NK-92 (cell line): ENCODE measurements around the gene DYSF.
"Not testable (repeated sequence)": the region's sequence is repeated elsewhere in the genome, so short reads cannot be mapped to it uniquely, and the experiment has no call there.

ENCODE experiments used
- DNase-seq: peaks from one replicate; lab custom pipeline; 2025; ENCODE audit not compliant: unreplicated experiment; lab: John Stamatoyannopoulos, UW

Gene DYSF

DNA sequence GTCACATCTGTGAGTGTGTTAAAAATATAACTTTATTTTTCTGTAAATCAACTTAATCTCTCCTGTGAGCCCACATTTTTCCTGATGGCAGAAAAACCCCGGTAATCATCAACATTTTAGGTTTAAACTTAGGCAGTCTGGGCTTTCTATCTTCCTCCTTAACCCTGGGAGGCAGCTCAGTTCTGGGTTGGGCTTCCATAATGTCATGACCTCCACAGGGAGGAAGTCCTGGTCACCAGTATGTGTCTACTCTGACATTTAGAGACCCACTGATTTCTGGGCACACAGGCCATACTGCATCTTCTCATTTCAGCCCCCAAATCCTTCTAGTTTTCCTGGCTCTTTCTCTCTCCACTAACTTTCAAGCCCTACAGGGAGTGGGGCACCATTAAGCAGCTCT, 181.2 kb downstream of the DYSF start:
- no peak for DNase-seq

GRCh38 chr2:71635798-71636197, 182.4 kb downstream of the DYSF start:
- DNase-seq, result no peak

DNA sequence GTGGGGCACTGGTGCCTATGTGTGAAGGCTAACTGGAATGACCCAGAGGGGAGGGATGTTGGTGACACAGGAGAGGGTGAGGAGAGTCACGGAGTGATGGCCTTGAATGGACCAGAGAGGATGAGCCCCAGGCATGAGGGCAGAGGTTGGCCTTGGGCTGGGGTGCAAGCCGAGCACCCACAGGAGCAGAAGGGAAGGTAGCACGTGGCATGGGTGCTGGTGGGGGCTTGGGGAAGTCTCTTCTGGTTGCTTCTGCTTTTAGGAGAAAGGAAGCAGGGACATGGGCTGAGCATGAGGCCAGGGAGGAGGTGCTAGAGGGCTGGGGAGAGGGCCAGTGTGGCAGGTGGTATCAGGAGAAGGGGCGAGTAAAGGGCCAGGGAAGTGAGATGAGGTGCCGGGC, 183.8 kb downstream of the DYSF start:
- no peak for DNase-seq

DNA sequence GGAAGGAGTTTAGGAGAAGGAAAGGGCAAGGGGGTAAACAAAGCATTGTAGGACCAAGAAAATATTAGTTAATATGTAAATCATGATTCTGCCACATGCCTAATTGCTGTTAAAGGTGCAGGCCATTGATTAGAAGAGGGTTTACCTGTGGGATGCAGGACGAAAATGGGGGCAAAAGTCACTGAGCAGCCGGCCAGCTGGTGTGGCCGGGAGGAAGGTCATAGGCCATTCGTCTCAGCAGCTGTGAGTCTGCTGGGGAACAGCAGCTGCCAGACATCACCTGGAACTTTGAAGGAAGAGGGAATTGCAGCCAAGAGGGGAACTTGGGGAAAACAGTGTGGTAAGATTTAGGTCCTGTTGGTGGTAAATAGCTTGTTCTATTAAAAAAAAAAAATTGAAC, 184.4 kb downstream of the DYSF start:
- DNase-seq, result no peak

DNA sequence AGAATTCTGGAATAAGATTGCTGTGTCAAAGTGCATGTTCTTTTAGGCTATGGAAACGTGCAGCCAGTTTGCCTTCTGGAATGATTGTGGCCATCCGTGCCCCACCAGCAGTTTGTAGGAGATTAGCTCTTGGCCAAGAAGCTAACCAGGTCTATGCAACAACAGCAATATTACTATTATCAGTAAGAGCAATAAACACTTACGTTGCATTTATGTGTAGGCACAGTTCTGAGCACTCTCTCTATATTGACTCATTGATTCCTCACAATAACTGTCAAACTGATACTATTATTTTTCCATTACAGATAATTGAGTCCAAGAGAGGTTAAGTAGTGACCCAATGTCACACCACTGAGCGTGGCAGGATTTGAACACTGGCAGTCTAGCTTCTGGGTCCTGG, 186.4 kb downstream of the DYSF start:
- DNase-seq, result no peak

DNA sequence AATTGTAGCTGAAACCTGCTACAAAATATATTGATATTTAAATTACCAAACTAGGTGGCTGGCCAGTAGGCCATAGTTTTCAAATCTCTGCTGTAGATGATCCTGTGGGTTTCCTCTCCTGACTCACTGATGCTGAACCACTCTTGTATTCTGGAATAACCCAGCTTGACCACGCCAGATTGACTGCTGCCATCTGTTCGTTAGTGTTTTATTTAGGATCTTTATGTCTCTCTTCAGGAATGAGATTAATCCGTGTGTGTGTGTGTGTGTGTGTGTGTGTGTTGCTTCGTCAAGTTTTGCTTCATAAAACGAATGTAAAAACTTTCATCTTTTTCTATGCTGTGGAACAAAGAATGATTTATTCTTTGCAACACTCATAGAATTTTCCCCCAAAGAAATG, 187.1 kb downstream of the DYSF start:
- DNase-seq, result no peak

DNA sequence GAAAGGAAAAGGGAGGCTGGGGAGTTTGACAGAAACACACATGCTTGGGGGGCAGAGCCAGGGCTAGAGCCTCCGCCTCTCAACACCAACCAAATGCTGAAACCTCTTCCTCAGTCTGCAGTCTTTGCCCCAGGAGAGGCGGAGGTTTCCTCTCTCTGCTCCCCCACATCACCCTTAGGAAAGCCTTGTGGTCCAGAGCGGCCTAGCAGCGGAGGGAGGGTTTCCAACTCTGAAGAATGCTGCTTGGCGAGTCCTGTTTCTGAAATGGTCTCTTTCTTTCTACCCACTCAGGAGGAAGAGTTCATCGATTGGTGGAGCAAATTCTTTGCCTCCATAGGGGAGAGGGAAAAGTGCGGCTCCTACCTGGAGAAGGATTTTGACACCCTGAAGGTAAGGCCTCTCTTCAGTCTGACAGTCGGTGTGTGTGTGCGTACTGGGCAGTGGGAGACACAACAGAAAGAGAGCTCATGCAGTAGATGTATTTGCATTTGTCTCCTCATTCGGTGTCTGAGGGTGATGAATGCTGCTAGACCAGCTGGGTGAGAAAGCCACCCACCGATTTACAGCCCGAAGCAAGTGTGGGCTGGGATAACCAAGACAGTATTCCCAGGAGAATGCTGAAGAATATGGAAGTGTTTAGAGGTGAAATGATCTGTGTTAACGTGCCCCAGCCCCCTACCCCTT, 190.5 kb downstream of the DYSF start:
- no peak for DNase-seq

GRCh38 chr2:71646028-71646427, 192.7 kb downstream of the DYSF start:
- no peak for DNase-seq

- DNase-seq, result no peak
These were observed 194.0 kb downstream of the DYSF start for GRCh38 chr2:71647356-71647755.

DNA sequence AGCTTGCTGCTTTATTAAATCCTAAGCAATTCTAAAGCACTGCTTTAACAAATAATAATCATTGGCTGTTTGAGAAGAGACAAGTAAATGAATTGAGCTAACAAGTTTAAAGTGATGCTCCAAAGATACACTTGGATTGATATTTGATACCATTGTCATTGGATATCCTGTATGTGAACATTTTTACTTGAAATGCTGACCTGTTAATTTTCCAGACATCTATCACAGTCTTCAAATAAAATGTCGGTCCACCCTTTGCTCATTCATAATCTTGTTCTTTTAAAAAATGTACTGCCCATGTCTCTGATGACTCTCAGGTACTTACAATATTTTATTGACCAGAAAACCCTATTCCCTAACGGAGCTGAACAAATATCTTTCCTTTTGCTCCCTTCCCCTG, 202.1 kb downstream of the DYSF start:
- no peak for DNase-seq

GRCh38 chr2:71658256-71658655, 204.9 kb downstream of the DYSF start:
- DNase-seq, result not testable (repeated sequence)

- no peak for DNase-seq
These were observed 205.4 kb downstream of the DYSF start for GRCh38 chr2:71658771-71659170.

- no peak for DNase-seq
These were observed 206.6 kb downstream of the DYSF start for GRCh38 chr2:71659868-71660518.

DNA sequence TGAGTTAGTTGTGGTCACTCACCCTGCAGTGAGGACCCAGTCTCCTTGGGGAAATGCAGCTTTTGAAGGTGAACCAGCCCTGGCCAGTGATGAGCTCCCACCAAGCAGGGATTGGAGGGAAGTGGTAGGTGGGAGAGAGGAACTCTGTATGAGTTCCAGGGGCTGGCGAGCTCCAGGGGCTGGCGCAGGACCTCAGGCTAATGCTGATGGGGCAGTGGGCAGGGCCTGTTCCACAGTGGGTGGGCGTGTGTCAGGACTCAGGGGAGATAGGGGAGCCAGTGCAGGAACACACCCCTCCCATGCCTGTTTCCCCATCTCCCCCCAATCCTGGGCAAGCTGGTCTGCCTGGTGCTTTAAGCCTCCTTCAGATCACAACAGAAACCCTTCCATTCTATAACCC, 208.4 kb downstream of the DYSF start:
- DNase-seq, result no peak

DNA sequence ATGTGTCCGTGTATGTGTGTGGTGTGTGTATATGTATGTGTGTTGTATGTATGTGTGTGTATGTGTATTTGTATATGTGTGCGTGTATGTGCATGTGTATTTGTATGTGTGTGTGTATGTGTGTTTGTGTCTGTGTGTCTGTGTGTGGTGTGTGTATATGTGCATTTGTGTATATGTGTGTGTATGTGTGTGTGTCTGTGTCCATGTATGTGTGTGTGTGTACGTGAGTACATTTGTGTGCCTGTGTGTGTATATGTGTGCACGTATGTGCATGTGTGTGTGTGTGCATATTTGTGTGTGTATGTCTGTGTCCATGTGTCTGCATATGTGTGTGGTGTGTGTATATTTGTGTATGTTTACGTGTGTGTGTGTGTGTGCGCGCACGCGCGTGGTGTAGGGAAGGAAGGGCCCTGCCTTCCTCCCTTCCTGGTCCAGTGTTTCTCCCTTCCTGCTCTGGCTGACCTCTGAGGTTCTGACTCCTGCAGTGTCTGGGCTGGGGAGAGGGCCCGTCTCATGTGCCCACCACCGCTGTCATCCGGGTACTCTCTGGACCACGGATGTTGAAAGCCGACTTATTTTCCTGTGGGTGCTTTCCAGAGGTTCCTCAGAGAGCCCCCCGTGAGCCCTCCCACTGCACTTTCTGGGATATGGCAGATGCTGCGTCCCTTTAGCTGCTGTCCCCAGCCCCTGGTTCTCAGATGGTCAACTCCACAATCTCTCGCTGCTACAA, 209.5 kb downstream of the DYSF start:
- DNase-seq, result no peak

DNA sequence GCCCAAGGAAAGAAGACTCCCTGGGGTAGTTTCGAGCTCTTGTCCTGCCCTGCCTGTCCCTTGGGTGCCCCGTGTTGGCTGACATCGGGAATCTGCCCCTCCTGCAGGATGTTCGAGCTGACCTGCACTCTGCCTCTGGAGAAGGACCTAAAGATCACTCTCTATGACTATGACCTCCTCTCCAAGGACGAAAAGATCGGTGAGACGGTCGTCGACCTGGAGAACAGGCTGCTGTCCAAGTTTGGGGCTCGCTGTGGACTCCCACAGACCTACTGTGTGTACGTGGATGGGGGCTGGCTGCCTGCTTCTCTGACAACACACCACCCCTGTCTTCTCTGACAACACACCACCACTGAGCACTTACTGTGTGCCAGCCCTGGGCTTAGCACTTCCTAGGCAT, 210.8 kb downstream of the DYSF start:
- DNase-seq, result no peak

GRCh38 chr2:71665168-71666093, 212.1 kb downstream of the DYSF start:
- DNase-seq, result no peak

GRCh38 chr2:71666094-71666474, 212.7 kb downstream of the DYSF start:
- no peak for DNase-seq

DNA sequence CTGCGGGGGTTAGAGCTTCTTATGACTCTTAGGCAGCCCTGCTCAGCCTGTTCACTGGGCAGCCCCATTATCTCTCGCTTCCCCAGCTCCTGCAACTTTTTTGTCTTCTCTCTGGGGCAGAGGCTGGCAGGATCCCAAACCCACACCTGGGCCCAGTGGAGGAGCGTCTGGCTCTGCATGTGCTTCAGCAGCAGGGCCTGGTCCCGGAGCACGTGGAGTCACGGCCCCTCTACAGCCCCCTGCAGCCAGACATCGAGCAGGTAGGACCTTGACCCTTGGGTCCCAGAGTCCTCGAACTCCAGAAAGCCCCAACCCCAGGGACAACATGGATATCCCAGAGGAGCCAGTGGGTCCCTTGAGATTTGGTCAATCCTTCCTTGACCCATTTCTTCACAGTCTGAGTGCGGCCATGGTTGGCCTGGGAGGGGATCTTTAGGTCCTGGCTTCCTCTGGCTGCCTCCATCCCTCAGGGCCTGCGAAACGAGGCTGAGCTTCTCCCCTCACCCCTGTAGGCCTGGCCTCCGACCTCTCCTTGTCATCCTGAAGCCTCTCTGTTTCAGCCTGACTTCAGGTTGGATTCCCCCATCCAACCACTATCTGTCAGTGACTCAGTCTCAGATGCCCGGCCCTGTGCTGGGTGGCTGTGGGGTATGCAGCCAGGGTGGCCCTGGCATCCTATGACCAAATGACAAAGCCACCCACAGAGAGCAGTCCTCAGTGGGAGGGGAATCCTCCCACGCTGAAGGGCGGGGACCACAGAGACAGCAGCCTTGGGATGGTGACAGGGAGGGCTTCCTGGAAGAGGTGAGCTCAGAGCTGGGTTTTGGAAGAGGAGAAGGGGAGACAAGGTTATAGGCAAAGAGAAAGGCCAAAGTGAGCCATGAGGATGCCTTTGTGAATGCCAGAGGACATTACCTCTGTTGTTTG, 214.2 kb downstream of the DYSF start:
- DNase-seq, result no peak

GRCh38 chr2:71668326-71669057, 215.1 kb downstream of the DYSF start:
- DNase-seq, result no peak
